ENCODE data around the gene STPG1.

Gene STPG1

DNA sequence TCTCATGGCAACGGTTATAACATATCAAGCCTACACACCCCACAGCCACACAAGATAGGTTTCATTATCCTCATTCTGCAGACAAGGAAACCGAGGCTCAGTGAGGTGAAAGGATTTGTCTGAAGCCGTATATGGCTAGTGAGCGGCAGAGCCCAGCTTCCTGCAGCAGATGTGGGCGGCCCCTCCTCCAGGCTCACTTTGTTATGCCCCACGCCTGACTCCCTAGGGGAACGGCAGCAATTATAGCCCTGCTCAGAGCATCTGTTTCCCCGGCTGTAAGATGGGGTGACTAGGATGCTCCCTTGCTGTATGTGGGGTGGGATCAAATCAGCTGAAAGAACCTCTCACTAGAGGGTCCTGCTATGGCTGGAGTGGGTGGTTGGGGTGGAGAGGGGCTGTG is 72.3 kb downstream of the STPG1 start:
- no peak for DNase-seq (ENCODE audit: low read depth, low spot score)
- TF ChIP-seq ZNF274 (IDR thresholded peaks at IDR 0.05; ENCODE audit: low read depth, low read length) (no peak), SUZ12 (IDR thresholded peaks at IDR 0.05; ENCODE audit: extremely low read depth, insufficient read depth, insufficient read length) (no peak), YY1 (IDR thresholded peaks at IDR 0.05; ENCODE audit: insufficient read depth, insufficient read length) (no peak)

DNA sequence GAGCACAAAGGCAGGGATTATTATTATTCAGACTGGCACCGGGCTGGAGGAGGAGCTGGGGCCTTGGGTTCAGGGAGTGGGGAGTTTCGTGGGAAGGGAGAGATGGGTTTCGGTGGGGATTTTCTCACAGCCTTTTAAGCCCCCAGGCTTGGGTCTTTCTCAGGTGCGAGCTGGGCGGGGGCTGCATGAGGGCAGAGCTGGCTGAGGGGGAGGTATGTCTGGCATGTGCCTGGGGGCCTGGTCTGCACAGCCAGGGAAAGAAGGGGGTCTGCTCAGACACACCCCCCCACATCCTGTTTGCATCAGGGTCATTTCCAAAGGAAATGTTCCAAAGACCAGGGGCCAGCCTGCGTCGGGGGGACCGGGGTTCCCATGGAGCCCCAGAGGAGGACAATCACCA is 72.8 kb downstream of the STPG1 start:
- Histone ChIP-seq H3K9ac (ENCODE audit: insufficient read length, low read depth) (peak overlapping the region; percentile 57), H3K36me3 (ENCODE audit: insufficient read depth, insufficient read length, low read length) (peaks cover 64% of the 10 kb centered on the region), H3K4me1 (ENCODE audit: insufficient read depth, insufficient read length) (peaks cover 55% of the 10 kb centered on the region), H3K9me3 (ENCODE audit: insufficient read depth, low read length) (no peaks in the 10 kb centered on the region), H3K4me3 (ENCODE audit: insufficient read length, low read depth) (no peak overlapping the region), H3K27me3 (ENCODE audit: insufficient read depth, insufficient read length) (peaks cover 9% of the 10 kb centered on the region)
- no peak for DNase-seq (ENCODE audit: low read depth, low spot score)
- TF ChIP-seq ZNF274 (IDR thresholded peaks at IDR 0.05; ENCODE audit: low read depth, low read length) (no peak), SUZ12 (IDR thresholded peaks at IDR 0.05; ENCODE audit: extremely low read depth, insufficient read depth, insufficient read length) (no peak), YY1 (IDR thresholded peaks at IDR 0.05; ENCODE audit: insufficient read depth, insufficient read length) (no peak)

More for the DNA sequence above, 72.3 kb downstream of the STPG1 start:
- Histone ChIP-seq H3K4me3 (ENCODE audit: insufficient read length, low read depth) (no peak overlapping the region), H3K4me1 (ENCODE audit: insufficient read depth, insufficient read length) (peaks cover 55% of the 10 kb centered on the region), H3K9me3 (ENCODE audit: insufficient read depth, low read length) (no peaks in the 10 kb centered on the region), H3K36me3 (ENCODE audit: insufficient read depth, insufficient read length, low read length) (peaks cover 67% of the 10 kb centered on the region), H3K9ac (ENCODE audit: insufficient read length, low read depth) (peak overlapping the region; percentile 21), H3K27me3 (ENCODE audit: insufficient read depth, insufficient read length) (peaks cover 9% of the 10 kb centered on the region)

DNA sequence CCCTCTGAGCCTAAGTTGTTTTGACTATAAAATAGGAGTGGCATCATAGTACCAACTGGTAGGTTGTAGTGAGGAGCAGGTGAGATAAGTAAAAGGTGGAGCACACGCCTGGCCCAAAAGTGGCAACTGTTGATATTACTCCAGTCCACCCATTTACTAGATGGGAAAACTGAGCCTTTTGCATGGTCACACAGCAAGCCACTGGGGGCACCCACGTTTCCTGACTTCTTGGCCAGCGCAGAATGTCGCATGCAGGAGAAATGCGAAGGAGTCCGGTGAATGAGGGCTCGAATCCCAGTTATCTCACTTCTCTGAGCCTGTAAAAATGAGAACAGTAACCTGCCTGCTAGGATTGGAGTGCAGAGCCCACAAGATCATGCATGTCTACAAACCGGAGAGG is 73.6 kb downstream of the STPG1 start:
- Histone ChIP-seq H3K36me3 (ENCODE audit: insufficient read depth, insufficient read length, low read length) (peaks cover 56% of the 10 kb centered on the region), H3K4me1 (ENCODE audit: insufficient read depth, insufficient read length) (peaks cover 55% of the 10 kb centered on the region), H3K9me3 (ENCODE audit: insufficient read depth, low read length) (no peaks in the 10 kb centered on the region), H3K9ac (ENCODE audit: insufficient read length, low read depth) (peak overlapping the region; percentile 57), H3K4me3 (ENCODE audit: insufficient read length, low read depth) (no peak overlapping the region), H3K27me3 (ENCODE audit: insufficient read depth, insufficient read length) (peaks cover 9% of the 10 kb centered on the region)
- TF ChIP-seq YY1 (IDR thresholded peaks at IDR 0.05; ENCODE audit: insufficient read depth, insufficient read length), result no peak
- no peak for DNase-seq (ENCODE audit: low read depth, low spot score)

DNA sequence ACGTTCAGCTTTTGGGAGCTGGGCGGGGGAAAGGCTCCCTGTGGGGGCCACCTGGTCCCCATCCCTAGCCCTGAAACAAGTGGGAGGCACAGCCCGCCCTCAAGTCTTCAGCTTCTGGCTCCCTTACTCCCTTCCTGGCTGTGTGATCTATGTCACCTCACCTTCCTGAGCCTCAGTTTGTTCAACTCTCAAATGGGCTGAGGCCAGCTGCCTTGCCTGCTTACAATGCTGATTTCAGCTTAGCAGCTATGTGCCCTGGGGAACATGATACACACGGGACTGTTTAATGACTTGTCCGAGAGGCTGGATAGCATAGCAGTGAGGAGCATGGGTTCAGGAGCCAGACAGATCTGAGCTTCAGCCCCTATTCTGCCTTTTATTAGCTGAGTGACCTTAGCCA is 75.1 kb downstream of the STPG1 start:
- Histone ChIP-seq H3K4me1 (ENCODE audit: insufficient read depth, insufficient read length) (peaks cover 55% of the 10 kb centered on the region), H3K36me3 (ENCODE audit: insufficient read depth, insufficient read length, low read length) (peaks cover 47% of the 10 kb centered on the region), H3K27me3 (ENCODE audit: insufficient read depth, insufficient read length) (peaks cover 9% of the 10 kb centered on the region)

DNA sequence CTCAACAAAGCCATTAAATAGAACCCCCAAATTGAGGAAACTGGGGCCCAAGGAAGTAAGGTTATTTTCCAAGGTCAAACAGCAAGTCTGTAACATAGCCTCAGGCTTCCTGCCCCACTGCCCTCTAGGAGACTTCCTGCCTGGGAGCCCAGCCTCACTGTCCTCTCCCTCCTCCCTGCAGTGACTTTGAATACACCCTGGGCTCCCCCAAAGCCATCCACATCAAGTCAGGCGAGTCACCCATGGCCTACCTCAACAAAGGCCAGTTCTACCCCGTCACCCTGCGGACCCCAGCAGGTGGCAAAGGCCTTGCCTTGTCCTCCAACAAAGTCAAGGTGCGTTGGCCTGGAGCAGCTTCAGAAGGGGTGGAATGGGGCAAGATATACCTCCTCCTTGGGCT is 76.1 kb downstream of the STPG1 start:
- no peak for TF ChIP-seq YY1 (IDR thresholded peaks at IDR 0.05; ENCODE audit: insufficient read depth, insufficient read length)
- no peak for TF ChIP-seq SUZ12 (IDR thresholded peaks at IDR 0.05; ENCODE audit: extremely low read depth, insufficient read depth, insufficient read length)
- TF ChIP-seq ZNF274 (IDR thresholded peaks at IDR 0.05; ENCODE audit: low read depth, low read length), result no peak
- peak overlapping the region; percentile 0 for H3K9ac ChIP-seq (ENCODE audit: insufficient read length, low read depth)
- H3K4me1 ChIP-seq (ENCODE audit: insufficient read depth, insufficient read length), result peaks cover 51% of the 10 kb centered on the region
- peaks cover 47% of the 10 kb centered on the region for H3K36me3 ChIP-seq (ENCODE audit: insufficient read depth, insufficient read length, low read length)
- peaks cover 17% of the 10 kb centered on the region for H3K27me3 ChIP-seq (ENCODE audit: insufficient read depth, insufficient read length)
- DNase-seq (ENCODE audit: low read depth, low spot score), result no peak
- no peaks in the 10 kb centered on the region for H3K9me3 ChIP-seq (ENCODE audit: insufficient read depth, low read length)
- no peak overlapping the region for H3K4me3 ChIP-seq (ENCODE audit: insufficient read length, low read depth)

More for the DNA sequence above, 75.1 kb downstream of the STPG1 start:
- DNase-seq (ENCODE audit: low read depth, low spot score), result no peak
- Histone ChIP-seq H3K9me3 (ENCODE audit: insufficient read depth, low read length) (no peaks in the 10 kb centered on the region), H3K4me3 (ENCODE audit: insufficient read length, low read depth) (no peak overlapping the region), H3K9ac (ENCODE audit: insufficient read length, low read depth) (no peak overlapping the region)
- TF ChIP-seq SUZ12 (IDR thresholded peaks at IDR 0.05; ENCODE audit: extremely low read depth, insufficient read depth, insufficient read length) (no peak), YY1 (IDR thresholded peaks at IDR 0.05; ENCODE audit: insufficient read depth, insufficient read length) (no peak), ZNF274 (IDR thresholded peaks at IDR 0.05; ENCODE audit: low read depth, low read length) (no peak)

DNA sequence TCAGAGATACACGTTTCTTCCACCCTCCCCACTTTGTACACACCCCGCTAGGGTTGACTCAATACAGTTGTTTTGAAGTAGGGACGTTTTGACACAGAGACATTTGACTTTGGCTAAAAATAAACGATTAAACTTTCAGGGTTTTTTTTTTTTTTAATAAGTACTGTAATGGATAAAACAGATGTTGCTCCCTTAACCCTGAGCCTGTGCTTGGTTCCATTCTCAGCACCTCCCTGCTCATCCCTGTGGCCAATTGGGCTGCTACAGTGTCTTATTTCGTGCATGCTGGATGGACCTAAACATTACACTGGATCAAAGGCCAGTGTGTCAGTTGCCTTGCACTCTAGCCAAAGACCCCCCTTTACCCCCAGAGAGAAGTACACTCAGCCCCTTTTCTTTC is 77.5 kb downstream of the STPG1 start:
- H3K27me3 ChIP-seq (ENCODE audit: insufficient read depth, insufficient read length), result peaks cover 28% of the 10 kb centered on the region
- no peak for TF ChIP-seq ZNF274 (IDR thresholded peaks at IDR 0.05; ENCODE audit: low read depth, low read length)
- no peak for TF ChIP-seq YY1 (IDR thresholded peaks at IDR 0.05; ENCODE audit: insufficient read depth, insufficient read length)
- no peak for TF ChIP-seq SUZ12 (IDR thresholded peaks at IDR 0.05; ENCODE audit: extremely low read depth, insufficient read depth, insufficient read length)
- no peaks in the 10 kb centered on the region for H3K9me3 ChIP-seq (ENCODE audit: insufficient read depth, low read length)
- DNase-seq (ENCODE audit: low read depth, low spot score), result no peak
- H3K4me1 ChIP-seq (ENCODE audit: insufficient read depth, insufficient read length), result peaks cover 38% of the 10 kb centered on the region
- no peak overlapping the region for H3K9ac ChIP-seq (ENCODE audit: insufficient read length, low read depth)
- peaks cover 50% of the 10 kb centered on the region for H3K36me3 ChIP-seq (ENCODE audit: insufficient read depth, insufficient read length, low read length)
- no peak overlapping the region for H3K4me3 ChIP-seq (ENCODE audit: insufficient read length, low read depth)

DNA sequence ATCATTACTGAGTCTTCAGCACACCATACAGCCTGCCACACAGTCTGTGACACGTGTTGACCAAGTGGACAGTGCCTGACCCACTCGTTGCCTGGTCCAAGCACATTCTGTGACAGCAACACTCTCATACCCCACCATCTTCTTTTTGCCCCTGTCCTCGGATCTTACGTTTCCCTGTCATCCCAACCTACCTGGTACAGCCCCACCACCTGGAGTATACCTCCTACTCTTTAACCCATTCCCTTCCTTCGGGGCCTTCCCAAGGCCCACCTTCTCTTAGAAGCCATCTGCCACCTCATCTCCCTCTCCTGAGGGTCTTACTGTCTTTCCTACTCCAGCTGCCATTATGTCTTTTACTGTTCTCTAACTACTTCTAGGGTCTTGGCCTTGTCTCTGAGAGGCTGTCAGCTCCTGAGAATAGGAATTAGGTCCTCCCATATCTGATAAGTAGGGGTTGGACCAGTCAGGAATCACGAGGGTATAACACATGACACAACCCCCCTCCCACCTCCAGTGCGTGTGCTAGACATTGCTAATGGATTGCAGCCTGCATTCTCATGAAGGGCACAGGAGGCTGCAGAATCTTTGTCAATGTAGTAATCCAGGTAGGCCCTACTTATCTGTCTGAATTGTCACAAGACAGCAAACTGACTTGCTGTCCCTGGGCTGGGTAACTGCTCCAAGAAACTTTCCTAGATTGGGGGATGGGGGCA is 81.5 kb downstream of the STPG1 start:
- Histone ChIP-seq H3K4me1 (ENCODE audit: insufficient read depth, insufficient read length) (peaks cover 11% of the 10 kb centered on the region), H3K36me3 (ENCODE audit: insufficient read depth, insufficient read length, low read length) (peaks cover 50% of the 10 kb centered on the region), H3K9me3 (ENCODE audit: insufficient read depth, low read length) (no peaks in the 10 kb centered on the region), H3K4me3 (ENCODE audit: insufficient read length, low read depth) (no peak overlapping the region), H3K27me3 (ENCODE audit: insufficient read depth, insufficient read length) (peaks cover 48% of the 10 kb centered on the region), H3K9ac (ENCODE audit: insufficient read length, low read depth) (no peak overlapping the region)
- TF ChIP-seq SUZ12 (IDR thresholded peaks at IDR 0.05; ENCODE audit: extremely low read depth, insufficient read depth, insufficient read length), result no peak
- no peak for TF ChIP-seq YY1 (IDR thresholded peaks at IDR 0.05; ENCODE audit: insufficient read depth, insufficient read length)
- no peak for TF ChIP-seq ZNF274 (IDR thresholded peaks at IDR 0.05; ENCODE audit: low read depth, low read length)
- no peak for DNase-seq (ENCODE audit: low read depth, low spot score)

All from NT2/D1 (cell line).